ENCODE measurements around the gene NCEH1.

NCEH1 gene

GRCh38 chr3:172651936-172652625 is 58.8 kb downstream of the NCEH1 start:
- H3K4me3 ChIP-seq (ENCODE audit: low read length): no peak overlapping the region
- no peak for TF ChIP-seq ZNF274 (IDR thresholded peaks at IDR 0.05; ENCODE audit: low read depth, low read length)

- no peak for TF ChIP-seq ZNF274 (IDR thresholded peaks at IDR 0.05; ENCODE audit: low read depth, low read length)
- H3K4me3 ChIP-seq (ENCODE audit: low read length): no peak overlapping the region
Observed at GRCh38 chr3:172649987-172650386, 60.9 kb downstream of the NCEH1 start.

- no peak overlapping the region for H3K4me3 ChIP-seq (ENCODE audit: low read length)
- TF ChIP-seq ZNF274 (IDR thresholded peaks at IDR 0.05; ENCODE audit: low read depth, low read length): no peak
Observed at GRCh38 chr3:172648747-172649146, 62.1 kb downstream of the NCEH1 start.

GRCh38 chr3:172647823-172648222 is 63.0 kb downstream of the NCEH1 start:
- TF ChIP-seq ZNF274 (IDR thresholded peaks at IDR 0.05; ENCODE audit: low read depth, low read length): no peak
- H3K4me3 ChIP-seq (ENCODE audit: low read length): no peak overlapping the region

GRCh38 chr3:172647080-172647479 is 63.8 kb downstream of the NCEH1 start:
- TF ChIP-seq ZNF274 (IDR thresholded peaks at IDR 0.05; ENCODE audit: low read depth, low read length): no peak
- no peak overlapping the region for H3K4me3 ChIP-seq (ENCODE audit: low read length)

GRCh38 chr3:172646439-172647015 is 64.3 kb downstream of the NCEH1 start:
- no peak for TF ChIP-seq ZNF274 (IDR thresholded peaks at IDR 0.05; ENCODE audit: low read depth, low read length)

GRCh38 chr3:172644258-172644657 is 66.6 kb downstream of the NCEH1 start:
- no peak for TF ChIP-seq ZNF274 (IDR thresholded peaks at IDR 0.05; ENCODE audit: low read depth, low read length)
- no peak overlapping the region for H3K4me3 ChIP-seq (ENCODE audit: low read length)

More at GRCh38 chr3:172646439-172647015, 64.3 kb downstream of the NCEH1 start:
- H3K4me3 ChIP-seq (ENCODE audit: low read length): no peak overlapping the region

- H3K4me3 ChIP-seq (ENCODE audit: low read length): no peak overlapping the region
- TF ChIP-seq ZNF274 (IDR thresholded peaks at IDR 0.05; ENCODE audit: low read depth, low read length): no peak
Observed at GRCh38 chr3:172643506-172644179, 67.2 kb downstream of the NCEH1 start.

- no peak for TF ChIP-seq ZNF274 (IDR thresholded peaks at IDR 0.05; ENCODE audit: low read depth, low read length)
- H3K4me3 ChIP-seq (ENCODE audit: low read length): no peak overlapping the region
Observed at GRCh38 chr3:172641291-172641690, 69.6 kb downstream of the NCEH1 start.

GRCh38 chr3:172640751-172641150 is 70.1 kb downstream of the NCEH1 start:
- no peak for TF ChIP-seq ZNF274 (IDR thresholded peaks at IDR 0.05; ENCODE audit: low read depth, low read length)
- no peak overlapping the region for H3K4me3 ChIP-seq (ENCODE audit: low read length)

GRCh38 chr3:172635588-172635987 is 75.3 kb downstream of the NCEH1 start:
- no peak overlapping the region for H3K4me3 ChIP-seq (ENCODE audit: low read length)
- no peak for TF ChIP-seq ZNF274 (IDR thresholded peaks at IDR 0.05; ENCODE audit: low read depth, low read length)

- TF ChIP-seq ZNF274 (IDR thresholded peaks at IDR 0.05; ENCODE audit: low read depth, low read length): no peak
- H3K4me3 ChIP-seq (ENCODE audit: low read length): no peak overlapping the region
Observed at GRCh38 chr3:172634948-172635347, 75.9 kb downstream of the NCEH1 start.

- no peak overlapping the region for H3K4me3 ChIP-seq (ENCODE audit: low read length)
Observed at GRCh38 chr3:172630316-172630715, 80.6 kb downstream of the NCEH1 start.

GRCh38 chr3:172629470-172629869 is 81.4 kb downstream of the NCEH1 start:
- H3K4me3 ChIP-seq (ENCODE audit: low read length): no peak overlapping the region
- TF ChIP-seq ZNF274 (IDR thresholded peaks at IDR 0.05; ENCODE audit: low read depth, low read length): no peak

More at GRCh38 chr3:172630316-172630715, 80.6 kb downstream of the NCEH1 start:
- TF ChIP-seq ZNF274 (IDR thresholded peaks at IDR 0.05; ENCODE audit: low read depth, low read length): no peak

All from GM08714 (cell line).